ENCODE measurements around the gene BTBD2. TPM values are rescaled to one million over a fixed set of nuclear protein-coding genes. Genes with fewer than 3 reads are reported as not detected.

Gene BTBD2
- total RNA-seq, 4 donors from 2014 or later: 54.6 to 82.9 (median 63.6) TPM

GRCh38 chr19:1980809-1981181, 34.7 kb downstream of the BTBD2 start:
- ATAC-seq (no peak), DNase-seq (no peak)
- H3K4me1 ChIP-seq: no peaks in the 10 kb centered on the region
- H3K9me3 ChIP-seq: no peaks in the 10 kb centered on the region
- in situ Hi-C loops (cut with MboI; ENCODE audit: low sequenced_read_pairs in 4 of 4) (no loop called here), intact Hi-C loops (cut with DNase I; ENCODE audit: low total_unique reads) (no loop called here)
- no peak for TF ChIP-seq POLR2A (IDR thresholded peaks at IDR 0.05)
- no peak for TF ChIP-seq CTCF (IDR thresholded peaks at IDR 0.05 in 4 of 5, conservative IDR thresholded peaks at IDR 0.05 in 1 of 5)
- peaks cover 0 to 49% of the 10 kb centered on the region in 2 donors for H3K36me3 ChIP-seq
- H3K4me3 ChIP-seq: no peak overlapping the region
- no peaks in the 10 kb centered on the region for H3K27me3 ChIP-seq
- no peak overlapping the region for H3K27ac ChIP-seq

- no peaks in the 10 kb centered on the region for H3K4me1 ChIP-seq
- in situ Hi-C loops (cut with MboI; ENCODE audit: low sequenced_read_pairs in 4 of 4): no loop called here
- H3K27me3 ChIP-seq: no peaks in the 10 kb centered on the region
- no peak overlapping the region for H3K27ac ChIP-seq
- H3K36me3 ChIP-seq: peaks cover 0 to 44% of the 10 kb centered on the region in 2 donors
- TF ChIP-seq POLR2A (IDR thresholded peaks at IDR 0.05) (no peak), CTCF (IDR thresholded peaks at IDR 0.05 in 4 of 5, conservative IDR thresholded peaks at IDR 0.05 in 1 of 5) (no peak)
- H3K9me3 ChIP-seq: no peaks in the 10 kb centered on the region
- no peak for ATAC-seq
- intact Hi-C loops (cut with DNase I; ENCODE audit: low total_unique reads): no loop called here
- H3K4me3 ChIP-seq: no peak overlapping the region
- DNase-seq: no peak
Measured at GRCh38 chr19:1980091-1980808, 35.3 kb downstream of the BTBD2 start.

GRCh38 chr19:1979642-1980041, 35.9 kb downstream of the BTBD2 start:
- no peaks in the 10 kb centered on the region for H3K4me1 ChIP-seq
- DNase-seq (no peak), ATAC-seq (no peak)
- in situ Hi-C loops (cut with MboI; ENCODE audit: low sequenced_read_pairs in 4 of 4) (no loop called here), intact Hi-C loops (cut with DNase I; ENCODE audit: low total_unique reads) (no loop called here)
- H3K36me3 ChIP-seq: peaks cover 0 to 38% of the 10 kb centered on the region in 2 donors
- TF ChIP-seq POLR2A (IDR thresholded peaks at IDR 0.05): no peak
- no peak for TF ChIP-seq CTCF (IDR thresholded peaks at IDR 0.05 in 4 of 5, conservative IDR thresholded peaks at IDR 0.05 in 1 of 5)
- no peak overlapping the region for H3K4me3 ChIP-seq
- no peak overlapping the region for H3K27ac ChIP-seq
- H3K27me3 ChIP-seq: no peaks in the 10 kb centered on the region
- no peaks in the 10 kb centered on the region for H3K9me3 ChIP-seq

- in situ Hi-C loops (cut with MboI; ENCODE audit: low sequenced_read_pairs in 4 of 4): no loop called here
- ATAC-seq: no peak
- H3K36me3 ChIP-seq: peaks cover 0 to 35% of the 10 kb centered on the region in 2 donors
Measured at GRCh38 chr19:1979017-1979416, 36.5 kb downstream of the BTBD2 start.

More at GRCh38 chr19:1979017-1979416, 36.5 kb downstream of the BTBD2 start:
- no peaks in the 10 kb centered on the region for H3K4me1 ChIP-seq
- intact Hi-C loops (cut with DNase I; ENCODE audit: low total_unique reads): no loop called here
- no peak overlapping the region for H3K4me3 ChIP-seq
- no peaks in the 10 kb centered on the region for H3K9me3 ChIP-seq
- DNase-seq: no peak
- H3K27ac ChIP-seq: no peak overlapping the region
- H3K27me3 ChIP-seq: no peaks in the 10 kb centered on the region
- TF ChIP-seq POLR2A (IDR thresholded peaks at IDR 0.05): no peak
- TF ChIP-seq CTCF (IDR thresholded peaks at IDR 0.05 in 4 of 5, conservative IDR thresholded peaks at IDR 0.05 in 1 of 5): no peak
